ENCODE measurements around the gene XRCC3. TPM values are rescaled to one million over a fixed set of nuclear protein-coding genes. Genes with fewer than 3 reads are reported as not detected.
A peak's percentile ranks its signal among the peaks of the same experiment; 100 is the strongest.

XRCC3 gene
- total and polyA plus RNA-seq, 2 experiments from 2014 or later, result 15.8 to 27.5 TPM

- no peaks in the 10 kb centered on the region for H3K4me1 ChIP-seq (ENCODE audit: low read depth)
- peaks cover 33% of the 10 kb centered on the region for H3K36me3 ChIP-seq
- TF ChIP-seq CTCF (IDR thresholded peaks at IDR 0.05; ENCODE audit: low read depth, low read length), result no peak
Observed at GRCh38 chr14:103731481-103731880, 16.2 kb upstream of the XRCC3 start.

GRCh38 chr14:103730490-103731035, 15.3 kb upstream of the XRCC3 start:
- H3K36me3 ChIP-seq, result peaks cover 27% of the 10 kb centered on the region
- no peaks in the 10 kb centered on the region for H3K9me3 ChIP-seq (ENCODE audit: low read depth)
- H3K27me3 ChIP-seq, result no peaks in the 10 kb centered on the region
- no peak for DNase-seq (ENCODE audit: low read depth in 1 of 2, low spot score in 1 of 2)
- no peak overlapping the region for H3K4me3 ChIP-seq
- TF ChIP-seq CTCF (IDR thresholded peaks at IDR 0.05; ENCODE audit: low read depth, low read length), result no peak
- peak overlapping the region; percentile 76 for H3K27ac ChIP-seq
- no peaks in the 10 kb centered on the region for H3K4me1 ChIP-seq (ENCODE audit: low read depth)

More at GRCh38 chr14:103731481-103731880, 16.2 kb upstream of the XRCC3 start:
- no peaks in the 10 kb centered on the region for H3K9me3 ChIP-seq (ENCODE audit: low read depth)
- DNase-seq (ENCODE audit: low read depth in 1 of 2, low spot score in 1 of 2), result no peak
- H3K4me3 ChIP-seq, result no peak overlapping the region
- H3K27ac ChIP-seq, result peak overlapping the region; percentile 80
- H3K27me3 ChIP-seq, result no peaks in the 10 kb centered on the region

GRCh38 chr14:103729496-103730448, 14.5 kb upstream of the XRCC3 start:
- no peak for TF ChIP-seq CTCF (IDR thresholded peaks at IDR 0.05; ENCODE audit: low read depth, low read length)

GRCh38 chr14:103728721-103729120, 13.5 kb upstream of the XRCC3 start:
- Histone ChIP-seq H3K27me3 (no peaks in the 10 kb centered on the region), H3K4me1 (ENCODE audit: low read depth) (peaks cover 10% of the 10 kb centered on the region), H3K4me3 (no peak overlapping the region), H3K36me3 (peaks cover 16% of the 10 kb centered on the region), H3K27ac (peak overlapping the region; percentile 48), H3K9me3 (ENCODE audit: low read depth) (no peaks in the 10 kb centered on the region)
- TF ChIP-seq CTCF (IDR thresholded peaks at IDR 0.05; ENCODE audit: low read depth, low read length), result no peak
- DNase-seq (ENCODE audit: low read depth in 1 of 2, low spot score in 1 of 2), result no peak

More at GRCh38 chr14:103729496-103730448, 14.5 kb upstream of the XRCC3 start:
- no peaks in the 10 kb centered on the region for H3K9me3 ChIP-seq (ENCODE audit: low read depth)
- no peaks in the 10 kb centered on the region for H3K4me1 ChIP-seq (ENCODE audit: low read depth)
- peaks cover 25% of the 10 kb centered on the region for H3K36me3 ChIP-seq
- H3K27me3 ChIP-seq, result no peaks in the 10 kb centered on the region
- H3K4me3 ChIP-seq, result no peak overlapping the region
- H3K27ac ChIP-seq, result peak overlapping the region; percentile 76
- DNase-seq (ENCODE audit: low read depth in 1 of 2, low spot score in 1 of 2), result no peak

- H3K4me1 ChIP-seq (ENCODE audit: low read depth), result peaks cover 12% of the 10 kb centered on the region
- no peaks in the 10 kb centered on the region for H3K27me3 ChIP-seq
- no peak for TF ChIP-seq CTCF (IDR thresholded peaks at IDR 0.05; ENCODE audit: low read depth, low read length)
- no peaks in the 10 kb centered on the region for H3K9me3 ChIP-seq (ENCODE audit: low read depth)
- H3K36me3 ChIP-seq, result peaks cover 11% of the 10 kb centered on the region
- no peak overlapping the region for H3K27ac ChIP-seq
- no peak overlapping the region for H3K4me3 ChIP-seq
- DNase-seq (ENCODE audit: low read depth in 1 of 2, low spot score in 1 of 2), result no peak
Observed at GRCh38 chr14:103728141-103728540, 12.9 kb upstream of the XRCC3 start.

Measured in cardiac muscle cell (in vitro differentiated cells and primary cell).